KMS-11 (cell line): ENCODE measurements around the gene LIPM.

Experiments
- H2AFZ ChIP-seq: fragments of 200-600 bp; sonication (generic); 2 replicates; pipeline ENCODE4 v1.6.1; 2016; ENCODE audit warnings: antibody characterized with exemption, mixed run types, low read depth
- H3K27ac ChIP-seq: fragments of 200-600 bp; sonication (generic); 2 replicates; pipeline ENCODE4 v1.6.1; 2016; ENCODE audit warnings: mild to moderate bottlenecking, mixed run types
- H3K27me3 ChIP-seq: fragments of 200-600 bp; sonication (generic); 2 replicates; pipeline ENCODE4 v1.6.1; 2017; ENCODE audit warnings: mild to moderate bottlenecking, low read depth, mixed run types, moderate library complexity; ENCODE audit not compliant: insufficient read depth
- H3K36me3 ChIP-seq: fragments of 200-600 bp; sonication (generic); 2 replicates; pipeline ENCODE4 v1.6.1; 2017; ENCODE audit warnings: mild to moderate bottlenecking, mixed run types; ENCODE audit not compliant: insufficient read depth
- H3K4me1 ChIP-seq: fragments of 200-600 bp; sonication (generic); 2 replicates; pipeline ENCODE4 v1.6.1; 2016; ENCODE audit warnings: mild to moderate bottlenecking, low read depth, mixed run types; ENCODE audit not compliant: poor library complexity, severe bottlenecking
- H3K4me2 ChIP-seq: fragments of 200-600 bp; sonication (generic); 2 replicates; pipeline ENCODE4 v1.7.0; 2016; ENCODE audit warnings: mild to moderate bottlenecking, mixed run types
- H3K4me3 ChIP-seq: fragments of 200-600 bp; sonication (generic); IDR thresholded peaks from 2 replicates; pipeline ENCODE4 v1.6.1; 2017; ENCODE audit warnings: low read depth, low read length, mixed read lengths; ENCODE audit not compliant: insufficient read depth
- H3K79me2 ChIP-seq: fragments of 200-600 bp; sonication (generic); 2 replicates; pipeline ENCODE4 v1.6.1; 2016; ENCODE audit warnings: low read depth, mixed run types; ENCODE audit not compliant: insufficient read depth
- H3K9ac ChIP-seq: fragments of 200-600 bp; sonication (generic); 2 replicates; pipeline ENCODE4 v1.6.1; 2016; ENCODE audit warnings: mild to moderate bottlenecking, mixed run types
- H4K20me1 ChIP-seq: fragments of 200-600 bp; sonication (generic); 2 replicates; pipeline ENCODE4 v1.6.1; 2016; ENCODE audit warnings: mild to moderate bottlenecking, mixed run types; ENCODE audit not compliant: insufficient read depth
- TF ChIP-seq, protein P1 (sequence below): fragments of 200-600 bp; sonication (generic); conservative IDR thresholded peaks from 2 replicates; pipeline ENCODE4 v1.6.1; 2017; ENCODE audit warnings: low read depth, mild to moderate bottlenecking, antibody characterized with exemption, low read length, moderate library complexity, mixed read lengths

The LIPM gene

DNA sequence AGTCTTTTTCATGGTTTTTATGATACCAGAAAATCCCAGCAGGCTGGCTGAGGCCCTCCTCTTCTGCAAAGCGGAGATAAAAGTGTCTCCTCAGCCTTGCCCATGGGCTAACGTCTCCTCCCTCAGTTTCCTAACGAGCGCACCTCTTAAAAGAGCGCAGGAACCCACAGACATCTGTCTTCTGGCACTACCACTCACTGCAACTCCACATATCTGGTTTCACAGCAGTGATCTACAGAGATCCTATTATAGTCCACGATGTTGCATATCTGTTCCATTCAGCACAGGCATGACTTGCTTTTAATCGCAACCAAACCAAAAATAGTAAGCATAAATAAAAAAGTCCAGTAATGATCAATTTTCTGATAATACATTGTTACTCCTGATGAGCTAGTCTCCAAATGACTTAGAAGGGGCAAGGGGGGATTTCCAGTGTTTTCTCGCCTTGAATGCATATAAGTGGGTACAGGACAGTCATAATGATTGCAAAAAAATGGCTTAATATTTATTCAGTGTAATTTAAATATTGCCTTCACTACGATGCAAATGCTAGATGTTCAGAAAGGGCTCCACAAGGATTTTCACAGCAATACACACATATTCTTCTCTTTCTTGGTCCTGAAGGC is 28.2 kb downstream of the LIPM start:
- no peaks in the 10 kb centered on the region for H3K79me2 ChIP-seq
- H3K27ac ChIP-seq, result no peak overlapping the region
- no peak overlapping the region for H2AFZ ChIP-seq
- H3K4me2 ChIP-seq, result no peak overlapping the region
- no peak overlapping the region for H3K9ac ChIP-seq
- peaks cover 6% of the 10 kb centered on the region for H3K4me1 ChIP-seq
- no peaks in the 10 kb centered on the region for H4K20me1 ChIP-seq
- TF ChIP-seq, protein P1, sequence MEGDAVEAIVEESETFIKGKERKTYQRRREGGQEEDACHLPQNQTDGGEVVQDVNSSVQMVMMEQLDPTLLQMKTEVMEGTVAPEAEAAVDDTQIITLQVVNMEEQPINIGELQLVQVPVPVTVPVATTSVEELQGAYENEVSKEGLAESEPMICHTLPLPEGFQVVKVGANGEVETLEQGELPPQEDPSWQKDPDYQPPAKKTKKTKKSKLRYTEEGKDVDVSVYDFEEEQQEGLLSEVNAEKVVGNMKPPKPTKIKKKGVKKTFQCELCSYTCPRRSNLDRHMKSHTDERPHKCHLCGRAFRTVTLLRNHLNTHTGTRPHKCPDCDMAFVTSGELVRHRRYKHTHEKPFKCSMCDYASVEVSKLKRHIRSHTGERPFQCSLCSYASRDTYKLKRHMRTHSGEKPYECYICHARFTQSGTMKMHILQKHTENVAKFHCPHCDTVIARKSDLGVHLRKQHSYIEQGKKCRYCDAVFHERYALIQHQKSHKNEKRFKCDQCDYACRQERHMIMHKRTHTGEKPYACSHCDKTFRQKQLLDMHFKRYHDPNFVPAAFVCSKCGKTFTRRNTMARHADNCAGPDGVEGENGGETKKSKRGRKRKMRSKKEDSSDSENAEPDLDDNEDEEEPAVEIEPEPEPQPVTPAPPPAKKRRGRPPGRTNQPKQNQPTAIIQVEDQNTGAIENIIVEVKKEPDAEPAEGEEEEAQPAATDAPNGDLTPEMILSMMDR, result no peak
- H3K4me3 ChIP-seq, result no peak overlapping the region
- no peaks in the 10 kb centered on the region for H3K27me3 ChIP-seq
- no peaks in the 10 kb centered on the region for H3K36me3 ChIP-seq

DNA sequence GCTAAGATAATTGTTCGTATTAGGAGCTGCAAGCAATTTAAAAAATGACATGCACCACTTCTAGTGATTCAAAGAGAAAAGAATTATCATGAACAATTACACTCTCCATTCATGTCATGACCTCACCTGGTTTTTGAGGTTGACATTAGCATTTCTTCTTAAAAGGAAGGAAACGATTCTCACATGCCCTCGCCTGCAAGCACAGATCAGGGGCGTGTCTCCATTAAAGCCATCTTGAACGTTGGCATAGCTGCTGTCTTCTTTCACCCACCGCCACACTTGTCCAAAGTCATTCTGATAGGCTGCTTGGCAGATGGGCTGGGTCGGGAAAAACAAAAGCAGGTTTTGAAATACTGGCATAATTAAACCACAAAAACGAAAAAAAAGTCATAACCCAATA is 29.2 kb downstream of the LIPM start:
- H3K4me3 ChIP-seq, result no peak overlapping the region
- H4K20me1 ChIP-seq, result no peaks in the 10 kb centered on the region
- H2AFZ ChIP-seq, result no peak overlapping the region
- no peaks in the 10 kb centered on the region for H3K27me3 ChIP-seq
- H3K36me3 ChIP-seq, result no peaks in the 10 kb centered on the region
- no peak overlapping the region for H3K27ac ChIP-seq
- no peaks in the 10 kb centered on the region for H3K79me2 ChIP-seq
- H3K4me2 ChIP-seq, result no peak overlapping the region
- H3K9ac ChIP-seq, result no peak overlapping the region
- peaks cover 7% of the 10 kb centered on the region for H3K4me1 ChIP-seq
- TF ChIP-seq, protein P1, result no peak

DNA sequence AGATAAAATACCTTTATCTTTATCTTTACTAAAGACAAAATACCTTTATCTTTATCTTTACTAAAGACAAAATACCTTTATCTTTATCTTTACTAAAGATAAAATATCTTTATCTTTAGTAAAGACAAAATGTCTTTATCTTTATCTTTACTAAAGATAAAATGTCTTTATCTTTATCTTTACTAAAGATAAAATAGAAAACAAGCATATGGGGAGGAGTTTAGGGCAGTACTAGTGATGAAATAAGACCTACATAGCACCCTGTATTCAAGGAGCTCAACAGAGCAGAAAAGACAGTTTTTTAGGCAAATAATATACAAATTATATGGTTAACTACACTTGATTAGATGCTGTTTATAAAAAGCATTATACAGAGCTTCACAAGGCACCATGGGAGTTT is 29.8 kb downstream of the LIPM start:
- H3K27me3 ChIP-seq, result no peaks in the 10 kb centered on the region
- H3K4me2 ChIP-seq, result no peak overlapping the region
- no peak overlapping the region for H3K27ac ChIP-seq

DNA sequence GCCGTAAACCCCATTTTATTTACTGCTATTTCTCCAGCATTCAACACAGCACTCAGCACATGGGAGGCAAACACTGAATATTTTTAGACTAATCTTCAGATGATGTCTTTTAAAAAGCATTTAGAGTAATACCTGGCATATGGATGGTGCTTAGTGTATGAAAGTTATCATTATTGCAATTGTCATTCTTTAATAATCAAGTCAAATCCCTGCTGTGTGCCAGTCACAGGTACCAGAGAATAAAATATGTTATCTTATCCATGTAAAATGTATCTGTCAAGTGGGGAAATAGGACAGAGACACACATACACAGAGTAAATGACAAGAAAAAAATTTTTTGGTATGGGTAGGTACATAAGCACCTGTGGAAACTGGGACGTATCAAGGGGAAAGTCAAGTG is 30.6 kb downstream of the LIPM start:
- no peaks in the 10 kb centered on the region for H3K36me3 ChIP-seq
- H3K4me3 ChIP-seq, result no peak overlapping the region
- H3K27ac ChIP-seq, result no peak overlapping the region
- H2AFZ ChIP-seq, result no peak overlapping the region
- TF ChIP-seq, protein P1, result no peak
- peaks cover 7% of the 10 kb centered on the region for H3K4me1 ChIP-seq
- H3K9ac ChIP-seq, result no peak overlapping the region
- no peaks in the 10 kb centered on the region for H3K27me3 ChIP-seq
- no peak overlapping the region for H3K4me2 ChIP-seq
- no peaks in the 10 kb centered on the region for H3K79me2 ChIP-seq
- H4K20me1 ChIP-seq, result no peaks in the 10 kb centered on the region

More for the DNA sequence above, 29.8 kb downstream of the LIPM start:
- Histone ChIP-seq H3K9ac (no peak overlapping the region), H3K79me2 (no peaks in the 10 kb centered on the region), H2AFZ (no peak overlapping the region), H3K36me3 (no peaks in the 10 kb centered on the region), H3K4me1 (peaks cover 7% of the 10 kb centered on the region), H4K20me1 (no peaks in the 10 kb centered on the region), H3K4me3 (no peak overlapping the region)
- TF ChIP-seq, protein P1, result no peak
